ENCODE data around the gene DIP2B.

DIP2B gene

DNA sequence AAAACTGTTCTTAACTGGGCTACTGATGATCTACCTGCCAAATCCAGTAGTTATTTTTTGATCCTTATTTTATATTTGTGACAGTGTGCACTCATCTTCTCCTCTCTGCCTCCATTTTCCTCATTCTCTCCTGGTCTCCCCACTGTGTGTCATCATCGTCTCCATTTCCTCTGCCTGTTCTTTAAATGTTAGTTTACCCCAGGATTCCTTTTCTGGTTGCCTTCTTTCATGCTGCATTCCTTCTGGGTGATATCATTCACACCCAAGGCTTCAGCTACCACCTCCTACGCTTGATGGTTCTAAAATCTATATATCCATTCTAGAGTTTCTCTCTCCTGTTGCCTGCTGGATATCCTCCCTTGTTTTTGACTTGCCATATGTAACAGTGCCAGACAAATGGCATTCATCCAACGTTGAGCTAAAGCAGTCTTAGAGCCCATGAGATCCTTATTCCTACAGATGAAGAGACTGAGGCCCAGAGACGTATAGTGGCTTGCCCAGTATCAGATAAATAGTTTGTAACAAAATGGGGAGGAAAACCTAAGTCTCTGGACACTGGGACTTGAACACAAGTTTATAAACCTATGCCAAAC lies 109.5 kb downstream of the DIP2B start:
- no peak for DNase-seq (ENCODE audit: low spot score)

DNA sequence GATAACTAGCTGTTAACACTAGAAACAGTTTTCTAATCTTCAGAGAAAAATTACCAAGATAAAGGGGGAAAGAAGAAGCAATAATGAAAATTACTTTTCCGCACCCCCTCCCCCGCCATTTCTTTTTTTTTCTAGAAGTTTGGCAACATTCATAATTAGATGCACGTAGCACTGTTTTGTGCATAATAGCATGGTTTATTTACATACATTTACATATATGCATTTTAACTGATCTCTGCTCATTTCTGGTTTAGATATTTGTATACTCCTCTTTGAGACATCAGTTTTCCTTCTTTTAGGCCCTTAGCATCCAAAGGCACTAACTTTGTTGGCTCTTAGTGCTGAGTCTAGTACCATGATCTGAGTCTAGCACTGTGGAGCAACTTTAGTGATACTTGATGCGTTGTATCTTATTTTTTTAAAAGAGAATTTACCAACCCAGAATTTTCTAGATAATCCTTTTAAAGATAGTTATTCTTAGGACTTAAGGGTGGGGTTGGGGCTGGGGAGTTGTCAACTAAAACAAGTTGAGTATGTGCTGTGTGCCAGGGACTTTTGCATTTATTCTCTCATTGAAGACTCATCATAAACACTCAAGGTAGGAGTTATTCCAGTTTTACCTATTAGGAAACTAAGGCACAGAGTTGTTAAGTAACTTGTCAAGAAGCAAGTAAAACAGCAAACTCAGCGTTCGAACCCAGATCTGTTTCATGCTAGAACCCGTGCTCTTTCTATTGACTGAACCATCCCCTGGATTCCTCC lies 110.5 kb downstream of the DIP2B start:
- DNase-seq (ENCODE audit: low spot score) = no peak

DNA sequence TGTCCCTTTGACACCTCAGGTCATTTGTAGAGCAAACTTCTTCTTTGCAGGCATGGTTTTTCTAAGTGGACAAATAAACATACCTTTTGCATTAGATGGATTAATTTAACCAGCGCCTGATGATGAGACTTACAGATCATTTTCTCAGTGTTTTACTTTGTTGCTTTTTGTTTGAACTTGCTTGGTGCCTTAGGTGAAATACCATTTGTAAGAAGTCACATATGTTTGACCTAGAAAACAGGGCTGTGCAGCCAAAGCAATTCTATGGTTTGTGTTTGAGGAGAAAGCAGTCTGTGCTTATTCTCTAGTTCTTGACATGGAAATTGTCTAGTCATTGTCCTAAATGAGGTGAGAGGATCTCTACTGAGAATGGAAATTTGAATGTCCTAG lies 111.1 kb downstream of the DIP2B start:
- no peak for DNase-seq (ENCODE audit: low spot score)

DNA sequence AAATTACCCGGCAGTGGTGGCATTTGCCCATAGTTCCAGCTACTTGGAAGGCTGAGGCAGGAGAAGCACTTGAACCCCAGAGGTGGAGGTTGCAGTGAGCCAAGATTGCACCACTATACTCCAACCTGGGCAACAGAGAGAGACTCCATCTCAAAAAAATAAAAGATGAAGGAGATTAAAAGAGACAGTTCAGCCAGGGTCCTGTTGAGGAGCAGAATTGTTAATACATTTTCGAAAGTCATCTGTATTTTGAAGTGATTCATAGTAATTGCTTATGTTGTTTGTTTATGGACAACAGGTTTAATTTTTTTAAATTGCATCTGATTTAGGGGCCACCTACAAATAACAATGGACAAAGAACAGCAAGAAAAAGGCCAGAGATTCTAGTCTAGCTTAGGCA lies 112.9 kb downstream of the DIP2B start:
- no peak for DNase-seq (ENCODE audit: low spot score)

DNA sequence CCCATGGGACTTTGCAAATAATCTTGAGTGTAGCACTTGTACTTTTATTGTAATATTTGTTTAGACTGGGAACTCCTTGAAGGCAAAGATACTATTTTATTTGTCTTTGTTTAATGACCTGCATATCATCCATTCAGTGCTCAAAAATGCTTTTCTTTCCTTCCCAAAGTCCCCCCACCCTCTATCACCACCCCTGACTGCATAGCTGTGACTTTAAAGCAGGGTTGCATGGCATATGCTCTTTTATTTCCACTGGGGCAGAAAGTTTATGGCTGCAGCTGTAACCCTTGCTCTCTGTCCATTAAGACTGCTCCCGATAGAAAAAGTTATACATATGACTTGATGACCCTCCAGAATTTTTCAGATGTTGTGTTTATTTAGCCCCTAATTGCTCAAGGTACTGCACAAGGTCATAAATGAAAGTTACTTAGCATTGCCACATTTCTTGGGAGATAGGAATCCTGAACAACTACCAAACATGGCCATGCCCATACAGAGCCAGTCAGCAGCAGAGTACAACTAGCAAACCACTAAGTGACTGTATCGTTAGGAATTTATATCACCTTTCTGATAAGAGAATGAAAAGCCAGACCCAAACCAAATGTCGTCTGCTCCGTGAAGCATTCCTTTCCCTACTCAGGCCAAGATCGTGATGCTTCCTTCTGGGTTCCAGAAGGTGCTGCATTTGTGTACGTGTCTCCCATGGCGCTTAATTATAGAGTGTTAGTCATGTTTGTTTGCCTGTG lies 114.3 kb downstream of the DIP2B start:
- DNase-seq (ENCODE audit: low spot score) = no peak

DNA sequence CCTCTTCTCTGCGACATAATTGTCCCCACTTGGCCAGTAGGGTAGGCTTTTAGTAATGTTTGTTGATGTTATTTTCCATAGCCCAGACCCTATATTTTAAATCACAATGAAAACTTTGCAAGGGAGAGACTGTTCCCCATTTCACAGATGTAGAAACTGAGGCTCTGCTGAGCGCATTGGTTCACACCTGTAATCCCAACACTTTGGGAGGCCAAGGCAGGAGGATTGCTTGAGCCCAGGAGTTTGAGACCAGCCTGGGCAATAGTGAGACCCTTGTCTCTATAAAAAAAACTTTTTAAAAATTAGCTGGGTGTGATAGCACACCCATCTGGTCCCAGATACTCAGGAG lies 114.8 kb downstream of the DIP2B start:
- no peak for DNase-seq (ENCODE audit: low spot score)

DNA sequence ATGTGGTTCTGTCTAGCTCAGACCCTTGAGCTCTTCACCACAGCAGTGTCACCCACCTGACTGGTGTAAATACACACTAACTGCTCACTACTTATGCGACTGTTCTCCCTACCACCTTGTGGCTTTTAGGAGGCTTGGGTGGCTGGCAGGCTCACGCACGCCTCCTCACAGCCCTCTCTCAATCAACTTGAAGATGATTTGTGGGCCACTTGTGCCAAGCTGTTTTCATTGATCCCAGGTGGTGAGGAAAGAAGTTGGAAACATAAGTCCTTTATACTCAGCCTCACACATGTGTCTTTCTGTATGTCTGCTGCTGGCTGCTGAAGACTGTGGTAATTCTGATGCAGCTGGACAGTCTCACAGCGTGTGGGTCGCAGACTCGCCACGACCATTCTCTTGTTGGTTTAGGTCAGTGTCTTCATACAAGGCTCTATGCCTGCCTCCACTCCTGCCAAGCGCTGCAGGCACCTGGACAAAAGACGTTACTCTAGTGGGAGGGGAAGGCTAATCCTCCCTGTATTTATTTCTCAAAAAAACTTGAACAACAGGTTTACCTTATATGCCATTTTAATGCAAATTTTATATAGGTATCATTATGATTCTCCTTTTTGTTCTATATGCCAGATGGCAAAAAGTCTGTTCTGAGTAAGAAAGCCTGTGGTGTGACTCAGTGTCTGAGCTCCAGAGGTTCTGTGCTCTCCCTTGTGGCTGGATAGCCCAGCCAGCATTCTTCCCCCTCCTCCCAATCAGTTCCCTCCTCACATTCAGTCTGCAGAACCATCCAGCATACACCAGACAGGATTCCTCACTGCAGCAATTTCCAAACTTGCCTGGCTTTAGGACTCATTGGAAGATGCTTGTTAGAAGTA lies 115.6 kb downstream of the DIP2B start:
- no peak for DNase-seq (ENCODE audit: low spot score)

DNA sequence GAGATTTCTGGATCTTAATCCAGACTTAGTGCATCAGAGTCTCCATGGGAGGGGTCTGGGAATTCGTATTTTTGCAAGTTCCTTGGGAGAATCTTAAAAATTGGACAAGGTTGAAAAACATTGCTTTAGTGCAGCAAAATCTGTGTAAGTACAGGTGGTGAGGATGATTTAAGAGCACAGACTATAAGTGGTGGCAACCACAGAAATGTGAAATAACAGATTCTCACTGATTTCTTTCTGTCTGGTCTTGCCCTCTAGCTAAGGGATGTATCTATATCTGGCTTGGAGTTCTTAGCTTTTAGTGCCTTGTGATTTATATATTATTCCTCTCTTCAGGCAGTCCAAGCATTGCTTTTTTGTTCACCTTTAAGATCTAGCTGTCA lies 116.2 kb downstream of the DIP2B start:
- DNase-seq (ENCODE audit: low spot score) = no peak

DNA sequence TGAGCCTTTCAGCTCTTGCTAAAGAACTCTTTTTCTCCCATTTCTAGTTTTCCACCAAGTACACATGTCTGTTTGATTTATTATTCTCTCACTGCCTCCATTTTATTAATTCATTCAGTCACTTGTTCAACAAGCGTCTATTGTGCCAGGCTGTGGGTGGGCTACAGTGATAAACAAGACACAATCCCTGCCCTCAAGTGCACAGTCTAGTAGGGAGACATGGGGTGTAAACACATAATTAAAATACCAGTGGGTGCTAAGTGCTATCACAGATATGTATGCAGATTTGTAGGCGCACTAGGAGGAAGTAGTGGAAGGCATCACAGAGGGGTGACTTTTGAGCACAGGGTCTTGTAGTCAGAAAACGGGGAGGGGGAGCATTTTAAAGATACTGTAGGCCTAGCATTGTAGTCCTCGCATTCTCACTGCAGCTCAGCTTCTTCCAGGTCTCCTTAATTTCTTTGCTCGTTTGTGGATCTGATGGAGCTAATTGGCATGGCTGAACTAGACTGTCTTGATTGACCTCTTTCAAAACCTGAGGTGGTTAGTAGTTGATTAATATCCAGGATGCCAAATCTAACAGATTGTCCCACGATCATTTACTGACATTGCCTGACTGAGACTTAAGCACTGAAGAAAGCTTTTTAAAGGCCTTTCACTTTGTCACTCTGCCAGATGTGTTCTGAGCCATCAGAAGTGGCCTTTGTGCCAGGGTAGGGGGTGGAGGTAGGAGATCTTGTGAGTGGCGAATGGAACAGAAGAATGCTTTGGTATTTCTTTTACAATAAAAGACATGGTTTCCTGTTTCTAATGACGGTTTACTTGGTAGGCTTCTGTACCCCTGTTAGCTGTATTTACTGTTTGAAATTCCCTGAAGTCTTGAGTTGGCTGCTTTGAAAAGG lies 116.9 kb downstream of the DIP2B start:
- DNase-seq (ENCODE audit: low spot score) = no peak

DNA sequence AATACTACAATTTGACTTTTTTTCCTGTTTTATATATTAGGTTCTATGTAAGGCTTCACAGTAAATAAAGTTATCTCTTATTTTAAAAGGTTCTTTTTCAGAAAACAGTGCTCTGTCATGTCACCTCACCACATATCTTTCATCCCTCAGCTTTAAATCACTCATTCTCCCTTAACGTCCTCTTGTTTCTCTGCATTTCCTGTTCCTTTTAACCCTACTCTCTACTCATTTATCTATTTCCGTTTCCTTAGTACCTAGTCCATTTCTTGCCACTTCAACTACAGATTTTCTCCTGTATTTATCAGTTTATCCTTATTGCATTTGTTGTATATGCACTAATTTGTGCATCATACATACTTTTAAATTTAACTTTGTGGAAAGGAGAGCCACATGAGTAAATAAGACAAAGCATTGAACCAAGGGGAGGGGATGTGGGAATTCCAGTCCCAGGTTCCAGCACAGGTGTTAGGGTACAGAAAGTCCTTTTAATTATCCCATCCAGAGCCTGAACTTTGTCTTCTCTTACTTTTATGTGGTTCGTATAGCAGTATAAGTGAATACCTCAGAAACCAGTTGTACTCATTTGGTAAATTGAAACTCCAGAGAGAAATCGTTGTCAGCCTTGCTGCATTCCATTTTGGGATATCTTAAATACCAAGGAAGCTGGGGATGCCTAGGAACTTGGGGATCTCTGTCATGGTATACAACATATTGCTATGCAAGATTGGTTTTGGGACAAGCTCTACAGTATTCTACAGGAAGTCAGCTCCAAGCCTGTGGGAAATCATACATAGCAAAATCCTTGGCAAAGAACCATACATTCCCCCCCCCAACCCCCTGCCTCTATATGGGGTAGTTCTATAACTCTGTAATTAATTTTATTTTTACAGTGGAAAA lies 120.5 kb downstream of the DIP2B start:
- no peak for DNase-seq (ENCODE audit: low spot score)

DNA sequence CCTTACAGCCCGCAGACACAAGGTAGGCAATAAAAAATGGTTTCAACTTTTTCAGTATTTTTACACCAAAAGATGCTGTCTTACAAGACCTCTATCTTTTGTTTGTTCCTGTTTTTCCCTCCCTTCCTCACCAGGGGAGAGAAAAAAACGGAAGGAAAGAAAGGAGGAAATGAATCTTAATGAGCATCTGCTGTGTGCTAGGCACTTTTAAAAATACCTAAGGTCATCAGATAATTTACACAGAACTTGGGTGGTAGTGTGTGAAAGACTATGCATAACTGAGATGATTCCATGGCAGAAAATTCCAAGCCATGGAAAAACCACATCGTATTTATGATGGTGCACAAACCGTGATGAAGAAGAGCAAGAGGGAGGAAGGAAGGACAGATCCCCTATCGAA lies 121.2 kb downstream of the DIP2B start:
- DNase-seq (ENCODE audit: low spot score) = no peak

DNA sequence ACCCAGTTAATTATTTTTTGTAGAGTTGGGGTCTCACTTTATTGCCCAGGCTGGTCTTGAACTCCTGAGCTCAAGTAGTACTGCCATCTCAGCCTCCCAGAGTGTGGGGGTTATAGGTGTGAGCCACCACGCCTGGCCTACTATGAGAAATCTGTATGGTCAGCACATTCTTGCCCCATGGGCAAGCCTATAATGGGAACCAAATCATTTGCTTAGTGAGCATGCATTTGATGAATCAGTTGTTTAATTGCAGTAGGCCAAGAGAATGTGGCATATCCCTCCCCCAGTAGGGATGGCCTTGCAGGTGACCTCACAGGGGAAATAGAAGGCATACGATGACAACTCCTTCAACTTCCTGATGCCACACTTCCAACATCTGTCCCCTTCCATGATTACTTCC lies 122.7 kb downstream of the DIP2B start:
- DNase-seq (ENCODE audit: low spot score) = no peak

DNA sequence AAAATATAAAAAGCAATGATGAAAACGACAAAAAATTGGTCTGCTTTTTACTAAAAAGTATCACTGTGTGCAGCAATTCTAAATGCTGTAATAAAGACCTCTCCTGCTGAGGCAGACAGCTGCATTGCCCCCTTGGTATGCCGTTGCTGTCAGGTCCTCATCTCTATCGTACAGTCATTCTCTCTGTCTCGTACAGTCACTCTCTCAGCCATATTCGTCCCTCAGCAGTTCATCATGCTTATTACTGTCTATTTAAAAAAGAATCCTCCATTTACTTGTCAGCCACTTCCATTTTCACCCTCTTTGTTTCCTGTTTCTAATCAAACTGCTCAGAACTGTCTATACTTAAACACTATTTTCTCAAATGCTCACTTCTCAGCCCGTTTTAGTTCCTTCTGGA lies 123.6 kb downstream of the DIP2B start:
- DNase-seq (ENCODE audit: low spot score) = no peak

DNA sequence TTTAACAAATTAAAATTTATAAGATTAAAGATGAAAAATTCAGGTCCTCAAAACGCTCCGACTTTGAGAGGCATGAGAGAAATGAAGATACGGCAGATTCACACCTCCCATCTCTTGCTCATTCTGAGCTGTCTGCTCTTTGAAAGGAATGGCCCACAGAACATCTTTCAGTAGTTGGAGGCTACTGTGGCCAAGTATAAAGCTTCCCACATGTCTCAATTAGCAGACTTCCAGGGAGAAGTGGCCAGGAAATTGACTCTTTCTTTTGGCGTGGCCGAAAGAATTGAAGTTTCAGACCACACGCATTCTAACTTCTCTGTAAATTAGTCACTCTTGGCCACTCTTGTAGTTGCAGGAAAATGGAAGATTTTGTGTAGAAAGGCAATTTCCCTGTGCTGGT lies 129.2 kb downstream of the DIP2B start:
- DNase-seq (ENCODE audit: low spot score) = no peak

DNA sequence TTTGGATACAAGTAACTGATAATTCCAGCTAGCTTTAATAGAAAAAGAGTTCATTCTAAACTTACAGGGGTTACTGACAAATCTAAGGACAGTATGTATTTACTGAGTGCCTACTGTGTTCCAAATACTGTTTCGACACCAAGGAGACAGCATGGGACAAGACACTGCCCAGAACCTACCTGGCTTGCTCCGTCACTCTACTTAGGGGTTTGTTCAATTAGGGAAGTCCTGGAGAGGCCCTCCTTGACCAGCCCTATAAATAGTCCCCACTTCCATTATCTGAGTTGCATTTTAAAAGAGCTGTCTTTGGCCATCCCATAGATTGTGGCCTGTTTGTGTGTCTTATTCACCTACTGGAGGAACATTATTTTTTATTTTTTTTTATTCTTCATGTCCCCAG lies 129.6 kb downstream of the DIP2B start:
- no peak for DNase-seq (ENCODE audit: low spot score)

DNA sequence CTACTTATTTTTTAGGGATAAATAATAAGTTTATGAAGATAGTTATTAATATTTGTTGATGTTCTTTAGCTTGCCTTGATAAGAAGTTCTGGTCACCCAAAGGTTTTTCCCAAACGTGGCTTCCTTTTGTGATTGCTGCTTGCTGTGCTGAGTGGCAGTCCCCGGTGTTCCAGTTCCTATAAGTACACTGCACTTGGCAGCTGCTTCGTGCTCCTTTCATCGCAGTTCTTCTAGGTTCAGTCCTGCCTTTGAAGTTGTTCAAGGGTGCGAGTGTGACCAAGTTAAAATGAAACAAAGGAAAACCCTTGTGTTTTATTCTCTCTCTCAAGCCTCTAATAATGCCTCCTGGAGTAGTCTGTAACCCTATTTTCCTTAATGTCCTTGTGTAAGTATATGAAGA lies 130.6 kb downstream of the DIP2B start:
- DNase-seq (ENCODE audit: low spot score) = no peak

DNA sequence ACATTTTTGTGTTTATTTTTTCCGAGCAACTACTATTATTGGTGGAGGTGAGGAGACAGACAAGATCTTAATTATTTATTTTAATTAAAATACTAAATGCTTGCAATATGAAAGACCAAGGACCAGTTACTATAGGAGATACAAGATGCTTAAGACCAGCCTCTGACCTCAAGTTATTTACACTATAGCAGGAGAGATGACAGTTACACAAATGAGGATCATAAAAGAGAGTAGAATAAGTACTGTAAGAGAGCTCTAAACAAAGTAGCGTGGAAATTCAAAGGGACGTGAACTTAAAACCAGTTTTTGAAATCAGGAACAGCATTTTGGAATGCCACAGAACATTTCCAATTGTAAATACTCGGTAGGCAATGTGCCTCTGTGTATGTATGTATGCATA lies 131.1 kb downstream of the DIP2B start:
- DNase-seq (ENCODE audit: low spot score) = no peak

DNA sequence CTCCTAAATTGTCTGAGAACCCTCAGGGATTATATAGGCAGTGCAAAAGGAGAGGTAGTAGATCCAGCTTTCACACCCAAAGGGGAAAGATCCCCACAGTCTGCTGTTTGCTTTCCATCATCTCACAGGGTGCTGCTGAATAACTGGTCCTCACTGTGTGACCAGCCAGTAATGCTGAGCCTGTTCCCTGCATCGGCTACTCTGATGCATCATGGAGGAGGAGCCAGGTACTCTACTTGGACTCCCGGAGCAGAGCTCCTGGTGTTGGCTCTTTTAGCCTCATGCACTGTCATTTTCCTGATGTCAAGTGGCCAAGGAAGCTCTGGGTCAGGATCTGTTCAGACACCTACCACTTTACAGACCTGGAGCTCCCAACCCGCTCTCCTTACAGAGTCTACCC lies 131.7 kb downstream of the DIP2B start:
- DNase-seq (ENCODE audit: low spot score) = no peak

DNA sequence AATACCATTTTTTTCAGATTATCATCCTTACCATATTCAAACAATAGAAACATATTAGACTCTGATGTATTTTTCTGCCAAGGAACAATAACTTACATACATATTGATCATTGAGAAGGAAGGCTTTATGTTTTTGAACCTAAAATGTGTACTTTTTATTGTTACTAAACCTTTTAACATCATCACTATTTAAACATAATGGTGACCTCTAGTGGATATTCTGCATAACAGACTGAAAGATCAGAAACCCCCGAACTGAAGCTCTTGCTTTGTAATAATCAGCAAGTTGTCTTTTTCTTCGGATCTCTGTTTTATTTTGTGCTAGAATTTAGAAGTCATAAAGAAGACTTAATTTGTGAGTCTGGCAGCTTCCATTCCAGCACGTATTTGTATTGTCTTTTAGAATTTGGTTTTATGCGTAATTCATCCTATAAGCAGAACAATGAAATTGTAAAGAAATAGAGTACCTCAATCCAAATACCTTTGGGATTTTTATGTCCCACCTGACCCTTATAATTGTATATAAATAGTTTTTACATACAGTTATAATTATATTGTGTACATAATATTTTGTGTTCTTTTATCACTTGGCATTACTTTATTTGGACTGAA lies 133.2 kb downstream of the DIP2B start:
- DNase-seq (ENCODE audit: low spot score) = no peak

DNA sequence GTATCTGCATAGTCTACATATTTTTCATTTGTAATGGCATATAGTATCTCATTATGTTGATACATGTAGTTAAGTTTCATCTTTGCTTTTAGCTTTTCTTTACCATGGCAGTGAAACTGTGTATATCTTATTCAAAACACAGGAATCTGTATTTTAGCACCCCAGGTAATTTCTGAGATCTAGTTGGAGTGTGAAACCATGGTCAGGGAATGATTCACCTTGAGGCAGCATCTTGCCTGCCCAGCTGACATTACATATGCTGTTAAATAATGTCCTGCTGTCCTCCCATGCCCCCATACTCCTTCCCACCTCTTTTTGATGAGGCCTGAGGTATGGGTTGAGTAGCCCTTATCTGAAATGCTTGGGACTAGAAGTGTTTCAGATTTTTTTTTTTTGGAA lies 133.7 kb downstream of the DIP2B start:
- no peak for DNase-seq (ENCODE audit: low spot score)
